ENCODE data around the gene STAG3.

DNA sequence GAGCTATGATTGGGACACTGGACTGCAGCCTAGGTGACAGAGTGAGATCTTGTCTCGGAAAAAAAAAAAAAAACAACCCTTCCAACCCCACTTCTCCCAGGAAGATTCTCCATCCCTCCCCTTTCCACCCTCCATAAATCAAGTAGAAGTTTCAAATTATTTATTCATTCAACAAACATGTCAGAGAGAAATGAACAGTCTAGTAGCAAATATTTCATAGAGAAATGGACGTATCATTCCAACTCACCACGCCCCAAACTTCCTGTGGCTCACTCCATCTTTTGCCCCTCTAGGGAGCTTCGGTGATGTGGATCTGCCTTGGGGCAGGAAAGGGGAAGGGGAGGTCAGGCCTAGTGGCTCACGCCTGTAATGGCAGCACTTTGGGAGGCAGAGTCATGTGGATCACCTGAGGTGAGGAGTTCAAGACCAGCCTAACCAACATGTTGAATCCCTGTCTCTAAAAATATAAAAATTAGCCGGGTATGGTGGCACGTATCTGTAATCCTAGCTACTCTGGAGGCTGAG, 18.6 kb upstream of the STAG3 start:
- no peak for TF ChIP-seq EZH2phosphoT487 (IDR thresholded peaks at IDR 0.05; ENCODE audit: borderline replicate concordance, low read length)
- TF ChIP-seq, protein P1, sequence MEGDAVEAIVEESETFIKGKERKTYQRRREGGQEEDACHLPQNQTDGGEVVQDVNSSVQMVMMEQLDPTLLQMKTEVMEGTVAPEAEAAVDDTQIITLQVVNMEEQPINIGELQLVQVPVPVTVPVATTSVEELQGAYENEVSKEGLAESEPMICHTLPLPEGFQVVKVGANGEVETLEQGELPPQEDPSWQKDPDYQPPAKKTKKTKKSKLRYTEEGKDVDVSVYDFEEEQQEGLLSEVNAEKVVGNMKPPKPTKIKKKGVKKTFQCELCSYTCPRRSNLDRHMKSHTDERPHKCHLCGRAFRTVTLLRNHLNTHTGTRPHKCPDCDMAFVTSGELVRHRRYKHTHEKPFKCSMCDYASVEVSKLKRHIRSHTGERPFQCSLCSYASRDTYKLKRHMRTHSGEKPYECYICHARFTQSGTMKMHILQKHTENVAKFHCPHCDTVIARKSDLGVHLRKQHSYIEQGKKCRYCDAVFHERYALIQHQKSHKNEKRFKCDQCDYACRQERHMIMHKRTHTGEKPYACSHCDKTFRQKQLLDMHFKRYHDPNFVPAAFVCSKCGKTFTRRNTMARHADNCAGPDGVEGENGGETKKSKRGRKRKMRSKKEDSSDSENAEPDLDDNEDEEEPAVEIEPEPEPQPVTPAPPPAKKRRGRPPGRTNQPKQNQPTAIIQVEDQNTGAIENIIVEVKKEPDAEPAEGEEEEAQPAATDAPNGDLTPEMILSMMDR (IDR thresholded peaks at IDR 0.05; ENCODE audit: low read depth, low read length, poor library complexity, severe bottlenecking) = peak; percentile 22

All from DOHH2 (cell line).